Neuronal stem cell (in vitro differentiated cells): ENCODE data around the gene DBNDD1.

Experiments used
- DNase-seq: peaks from one replicate; pipeline ENCODE4 v3.0.0-alpha.2; 2013; ENCODE audit warnings: low spot score
- H2AFZ ChIP-seq: one replicate; pipeline ENCODE4 v1.6.1; 2013; ENCODE audit warnings: mild to moderate bottlenecking, low read length, inconsistent platforms
- H2AK5ac ChIP-seq: 2 replicates; pipeline ENCODE4 v1.6.1; 2013; ENCODE audit warnings: low read depth, mild to moderate bottlenecking, inconsistent platforms, low read length, moderate library complexity, mixed read lengths
- H2BK120ac ChIP-seq: 2 replicates; pipeline ENCODE4 v1.6.1; 2013; ENCODE audit warnings: low read depth, mild to moderate bottlenecking, inconsistent platforms, low read length, moderate library complexity, mixed read lengths
- H2BK12ac ChIP-seq: one replicate; pipeline ENCODE4 v1.6.1; 2013; ENCODE audit warnings: low read length, inconsistent platforms
- H2BK15ac ChIP-seq: 2 replicates; pipeline ENCODE4 v1.6.1; 2013; ENCODE audit warnings: mild to moderate bottlenecking, low read length, inconsistent platforms, mixed read lengths
- H2BK5ac ChIP-seq: one replicate; pipeline ENCODE4 v1.6.1; 2013; ENCODE audit warnings: inconsistent platforms, mild to moderate bottlenecking, low read length, moderate library complexity
- H3K14ac ChIP-seq: one replicate; pipeline ENCODE4 v1.6.1; 2013; ENCODE audit warnings: low read length, inconsistent platforms
- H3K18ac ChIP-seq: 2 replicates; pipeline ENCODE4 v1.6.1; 2013; ENCODE audit warnings: low read length, inconsistent platforms
- H3K23ac ChIP-seq: 2 replicates; pipeline ENCODE4 v1.6.1; 2013; ENCODE audit warnings: low read depth, mild to moderate bottlenecking, mixed read lengths, low read length, inconsistent platforms; ENCODE audit not compliant: poor library complexity
- H3K27ac ChIP-seq: replicated peaks from 3 replicates; pipeline ENCODE4 v1.5.1; 2013; ENCODE audit warnings: low read length, inconsistent platforms
- H3K27me3 ChIP-seq, 3 experiments: 2 replicates each; pipeline ENCODE4 v1.6.1; 2013; ENCODE audit warnings: low read length in 3 of 3, mild to moderate bottlenecking in 2 of 3, inconsistent platforms in 1 of 3, low read depth in 1 of 3, mixed read lengths in 1 of 3, moderate library complexity in 1 of 3; ENCODE audit not compliant: control insufficient read depth in 3 of 3, insufficient read depth in 3 of 3
- H3K36me3 ChIP-seq, 2 donors: replicated peaks in 1 of 2; 2 replicates each; pipeline ENCODE4 v1.6.1; 2013; ENCODE audit warnings: low read length in 2 of 2; ENCODE audit not compliant: control insufficient read depth in 2 of 2, insufficient read depth in 2 of 2
- H3K4ac ChIP-seq: 2 replicates; pipeline ENCODE4 v1.6.1; 2013; ENCODE audit warnings: inconsistent platforms, mild to moderate bottlenecking, low read length, moderate library complexity
- H3K4me1 ChIP-seq, 2 donors: 1 replicate in 1 of 2; 2 replicates in 1 of 2; pipeline ENCODE4 v1.6.1; 2013; ENCODE audit warnings: low read length in 2 of 2, low read depth in 1 of 2; ENCODE audit not compliant: control insufficient read depth in 2 of 2, insufficient read depth in 1 of 2
- H3K4me2 ChIP-seq: one replicate; pipeline ENCODE4 v1.6.1; 2013; ENCODE audit warnings: mild to moderate bottlenecking, low read length, inconsistent platforms; ENCODE audit not compliant: insufficient read depth, poor library complexity, severe bottlenecking
- H3K4me3 ChIP-seq, 2 donors: 2 replicates each; pipeline ENCODE4 v1.5.1; 2013; ENCODE audit warnings: low read length in 2 of 2, mild to moderate bottlenecking in 2 of 2, inconsistent platforms in 1 of 2, moderate library complexity in 1 of 2
- H3K79me1 ChIP-seq: one replicate; pipeline ENCODE4 v1.6.1; 2013; ENCODE audit warnings: low read depth, mild to moderate bottlenecking, inconsistent platforms, low read length, moderate library complexity
- H3K9ac ChIP-seq: one replicate; pipeline ENCODE4 v1.6.1; 2013; ENCODE audit warnings: mild to moderate bottlenecking, low read depth, low read length, inconsistent platforms; ENCODE audit not compliant: poor library complexity
- H3K9me3 ChIP-seq, 2 donors: replicated peaks in 1 of 2; 2 replicates each; pipeline versions ENCODE3 to v1.6.1; 2013; ENCODE audit warnings: low read length in 2 of 2, mild to moderate bottlenecking in 2 of 2, inconsistent platforms in 1 of 2, low read depth in 1 of 2, mixed read lengths in 1 of 2, moderate library complexity in 1 of 2; ENCODE audit not compliant: control insufficient read depth in 2 of 2, insufficient read depth in 1 of 2
- H4K8ac ChIP-seq: one replicate; pipeline ENCODE4 v1.6.1; 2013; ENCODE audit warnings: low read depth, mild to moderate bottlenecking, inconsistent platforms, low read length, moderate library complexity
- H4K91ac ChIP-seq: one replicate; pipeline ENCODE4 v1.6.1; 2013; ENCODE audit warnings: low read length, low read depth, mild to moderate bottlenecking, inconsistent platforms; ENCODE audit not compliant: poor library complexity
- WGBS, 2 donors: extraction: QIAGEN DNeasy Blood & Tissue Kit; methylation state at CpG; one replicate each; pipeline ENCODE4 v1.1.7; 2013; ENCODE audit warnings: missing lambda C conversion rate in 2 of 2, mixed read lengths in 1 of 2; ENCODE audit not compliant: insufficient read length in 2 of 2, insufficient replicate concordance in 1 of 2; ENCODE audit errors: extremely low coverage in 2 of 2; 5-methylcytosine and 5-hydroxymethylcytosine counted together

DBNDD1 gene

DNA sequence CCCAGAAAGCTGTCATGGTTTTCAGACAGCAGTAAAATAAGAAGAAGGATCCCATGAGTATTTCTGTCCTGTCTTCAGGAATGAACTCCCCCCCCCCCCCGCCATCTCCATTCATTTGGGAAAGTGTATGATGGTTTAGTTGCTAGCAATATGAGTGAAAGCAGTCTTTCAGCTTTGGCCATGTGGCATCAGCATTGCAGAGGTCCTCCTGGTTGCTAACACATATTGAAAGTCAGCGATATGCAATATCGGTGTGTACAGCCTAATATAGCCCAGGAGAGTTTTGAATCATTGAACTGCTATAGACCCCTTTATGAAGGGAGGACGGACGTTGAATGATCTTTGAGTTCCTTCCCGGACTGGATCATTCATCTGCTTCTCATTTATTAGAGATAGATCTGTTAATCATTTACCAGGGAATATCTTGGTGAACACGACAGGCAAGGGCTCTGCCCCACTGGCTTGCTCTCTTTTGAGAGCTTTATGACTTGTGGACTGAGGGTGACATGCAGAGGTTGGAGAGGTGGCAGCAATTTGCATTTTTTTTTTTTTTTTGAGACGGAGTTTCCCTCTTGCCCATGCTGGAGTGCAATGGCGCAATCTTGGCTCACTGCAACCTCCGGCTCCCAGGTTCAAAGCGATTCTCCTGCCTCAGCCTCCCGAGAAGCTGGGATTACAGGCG is 45.5 kb downstream of the DBNDD1 start:
- H3K23ac ChIP-seq = no peak overlapping the region
- H4K8ac ChIP-seq = no peak overlapping the region
- no peak overlapping the region for H2BK5ac ChIP-seq
- DNase-seq = no peak
- no peak overlapping the region for H3K4me2 ChIP-seq
- H3K4me1 ChIP-seq = peaks cover 7 to 10% of the 10 kb centered on the region in 2 donors
- H4K91ac ChIP-seq = no peak overlapping the region
- H2BK15ac ChIP-seq = no peak overlapping the region
- no peak overlapping the region for H3K9ac ChIP-seq
- no peak overlapping the region for H3K27ac ChIP-seq
- H3K27me3 ChIP-seq = no peaks in the 10 kb centered on the region
- H3K9me3 ChIP-seq = peaks cover 22 to 23% of the 10 kb centered on the region in 2 donors
- H2BK12ac ChIP-seq = no peak overlapping the region
- no peak overlapping the region for H3K14ac ChIP-seq
- no peak overlapping the region for H2AK5ac ChIP-seq
- no peak overlapping the region for H3K4ac ChIP-seq
- no CpG with 5 or more reads among the region's 13 CpGs for WGBS, 2 donors
- H3K36me3 ChIP-seq = peaks cover 21 to 47% of the 10 kb centered on the region in 2 donors
- no peak overlapping the region for H2AFZ ChIP-seq
- H3K4me3 ChIP-seq = peak overlapping the region in 1 of 2 donors; percentile 84
- no peak overlapping the region for H3K18ac ChIP-seq
- no peak overlapping the region for H2BK120ac ChIP-seq
- H3K79me1 ChIP-seq = peaks cover 10% of the 10 kb centered on the region

DNA sequence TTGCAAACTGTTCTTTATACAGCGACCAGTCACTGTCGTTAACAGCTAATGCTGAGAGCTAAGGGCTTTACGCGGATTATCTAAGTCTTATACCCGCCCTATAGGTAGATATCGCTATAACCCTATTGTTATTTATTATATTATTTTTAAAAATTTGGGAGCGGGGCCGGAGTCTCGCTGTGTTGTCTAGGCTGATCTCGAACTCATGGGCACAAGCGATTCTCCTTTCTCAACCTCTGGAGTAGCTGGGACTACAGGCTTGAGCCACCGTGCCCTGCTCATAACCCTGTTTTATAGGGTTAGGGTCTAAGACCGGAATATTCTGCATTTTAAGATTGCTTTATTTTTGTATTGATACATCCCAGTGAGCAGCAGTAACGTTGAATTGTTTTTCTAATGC is 46.0 kb downstream of the DBNDD1 start:
- no peak overlapping the region for H2AK5ac ChIP-seq
- H3K23ac ChIP-seq = no peak overlapping the region
- H2BK15ac ChIP-seq = no peak overlapping the region
- peak overlapping the region; percentile 98 for H2BK120ac ChIP-seq
- no peak overlapping the region for H2BK12ac ChIP-seq
- no peak for DNase-seq
- no CpG with 5 or more reads among the region's 14 CpGs for WGBS, 2 donors
- peak overlapping the region; percentile 30 for H2BK5ac ChIP-seq
- H3K79me1 ChIP-seq = peaks cover 10% of the 10 kb centered on the region
- peak overlapping the region; percentile 98 for H3K18ac ChIP-seq
- H3K14ac ChIP-seq = no peak overlapping the region
- peaks cover 22 to 23% of the 10 kb centered on the region in 2 donors for H3K9me3 ChIP-seq
- peak overlapping the region; percentile 84 to 97 for H3K4me3 ChIP-seq
- peaks cover 20 to 43% of the 10 kb centered on the region in 2 donors for H3K36me3 ChIP-seq
- H3K4ac ChIP-seq = peak overlapping the region; percentile 58
- H3K27ac ChIP-seq = no peak overlapping the region
- H4K8ac ChIP-seq = no peak overlapping the region
- H3K4me2 ChIP-seq = peak overlapping the region; percentile 92
- H3K4me1 ChIP-seq = peaks cover 7 to 10% of the 10 kb centered on the region in 2 donors
- peak overlapping the region; percentile 100 for H2AFZ ChIP-seq
- H4K91ac ChIP-seq = no peak overlapping the region
- H3K27me3 ChIP-seq = no peaks in the 10 kb centered on the region
- H3K9ac ChIP-seq = peak overlapping the region; percentile 99

DNA sequence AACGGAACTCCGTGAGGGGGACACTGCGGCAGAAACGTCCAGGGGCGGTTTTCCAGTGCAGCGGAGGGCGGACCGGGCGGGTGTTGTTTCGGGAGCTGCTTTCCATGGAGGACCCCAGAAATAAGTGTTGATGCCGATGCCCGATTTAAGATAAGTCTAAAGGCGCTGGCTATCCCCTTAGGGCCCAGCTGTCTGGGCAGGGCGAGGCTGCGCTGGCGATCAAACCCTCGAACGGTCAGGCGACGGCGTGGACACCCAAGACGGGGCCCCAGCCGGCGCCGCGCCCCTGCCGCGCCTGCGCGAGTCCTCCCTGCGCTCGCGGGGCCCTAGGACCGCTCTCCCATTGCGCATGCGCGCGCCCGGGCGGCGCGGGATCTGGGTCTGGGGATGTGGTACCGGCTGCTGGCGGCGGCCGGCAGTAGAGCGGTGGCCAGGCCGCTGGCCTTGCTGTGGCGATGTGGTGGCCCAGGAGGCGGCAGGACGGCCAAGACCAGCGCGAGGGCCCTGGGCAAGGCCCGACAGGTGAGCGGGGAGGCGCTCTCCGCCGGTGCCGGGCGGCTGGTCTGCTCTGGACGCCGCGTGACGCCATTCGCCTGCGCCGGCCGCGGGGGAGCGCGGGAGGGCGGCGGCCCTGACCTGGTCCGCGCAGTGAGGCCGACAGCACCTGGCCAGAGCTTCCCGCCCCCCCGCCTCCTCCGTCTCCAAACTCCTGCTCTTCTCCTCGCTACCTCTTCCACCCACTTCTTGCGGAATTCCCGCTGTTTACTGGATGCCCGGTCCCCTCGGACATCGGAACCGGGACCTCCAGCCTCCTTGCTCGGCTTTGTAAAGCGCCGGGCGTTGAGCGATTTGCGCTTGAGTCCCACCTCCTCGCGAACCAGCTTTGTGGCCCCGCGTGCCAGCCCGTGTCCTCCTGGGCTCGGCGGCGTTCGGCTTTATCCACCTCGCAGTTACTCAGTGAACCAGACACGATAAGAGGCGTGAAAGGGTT is 46.7 kb downstream of the DBNDD1 start:
- peak overlapping the region; percentile 93 for H3K27ac ChIP-seq
- H3K9me3 ChIP-seq = peaks cover 22 to 23% of the 10 kb centered on the region in 2 donors
- H3K9ac ChIP-seq = peak overlapping the region; percentile 99
- H3K23ac ChIP-seq = peak overlapping the region; percentile 100
- WGBS, 2 donors = no CpG with 5 or more reads among the region's 104 CpGs
- H4K8ac ChIP-seq = peak overlapping the region; percentile 84
- H2BK15ac ChIP-seq = no peak overlapping the region
- H3K18ac ChIP-seq = peak overlapping the region; percentile 100
- peak overlapping the region; percentile 59 for H2AK5ac ChIP-seq
- peak; percentile 94 for DNase-seq
- H3K14ac ChIP-seq = no peak overlapping the region
- H2BK12ac ChIP-seq = no peak overlapping the region
- peaks cover 7 to 10% of the 10 kb centered on the region in 2 donors for H3K4me1 ChIP-seq
- peak overlapping the region; percentile 100 for H2AFZ ChIP-seq
- H2BK5ac ChIP-seq = peak overlapping the region; percentile 30
- peaks cover 15 to 36% of the 10 kb centered on the region in 2 donors for H3K36me3 ChIP-seq
- H3K79me1 ChIP-seq = peaks cover 7% of the 10 kb centered on the region
- H3K27me3 ChIP-seq = no peaks in the 10 kb centered on the region
- H2BK120ac ChIP-seq = peak overlapping the region; percentile 98
- H4K91ac ChIP-seq = peak overlapping the region; percentile 92
- H3K4me2 ChIP-seq = peak overlapping the region; percentile 92
- peak overlapping the region; percentile 58 for H3K4ac ChIP-seq
- H3K4me3 ChIP-seq = peak overlapping the region; percentile 84 to 97
